OCI-LY1 (cell line): ENCODE results near the gene CNP.

ENCODE experiments used
- H2AFZ ChIP-seq: fragments of 200-600 bp; sonication (generic), shearing (Covaris generic); 2 replicates; pipeline ENCODE4 v1.6.0; 2014; ENCODE audit warnings: antibody characterized with exemption, mild to moderate bottlenecking, low read length
- H3F3A ChIP-seq: fragments of 200-600 bp; sonication (generic), shearing (Covaris generic); 2 replicates; pipeline ENCODE4 v1.6.0; 2014; ENCODE audit warnings: mild to moderate bottlenecking, antibody characterized with exemption, low read length, moderate library complexity; ENCODE audit not compliant: insufficient read depth
- H3K27ac ChIP-seq: fragments of 200-600 bp; sonication (generic); 2 replicates; pipeline ENCODE4 v1.5.1; 2014; ENCODE audit warnings: low read length, mixed run types, mild to moderate bottlenecking, low read depth; ENCODE audit not compliant: poor library complexity, severe bottlenecking
- H3K27me3 ChIP-seq: fragments of 200-600 bp; sonication (generic); 2 replicates; pipeline ENCODE4 v1.6.0; 2014; ENCODE audit warnings: antibody characterized with exemption, mild to moderate bottlenecking, low read length, moderate library complexity; ENCODE audit not compliant: insufficient read depth
- H3K36me3 ChIP-seq: fragments of 200-600 bp; sonication (generic); 2 replicates; pipeline ENCODE4 v1.6.1; 2014; ENCODE audit warnings: mild to moderate bottlenecking, antibody characterized with exemption, low read length, moderate library complexity, mixed read lengths; ENCODE audit not compliant: insufficient read depth
- H3K4me1 ChIP-seq: fragments of 200-600 bp; sonication (generic); 2 replicates; pipeline ENCODE4 v1.5.1; 2014; ENCODE audit warnings: mild to moderate bottlenecking, low read length, moderate library complexity; ENCODE audit not compliant: insufficient read depth, severe bottlenecking
- H3K4me2 ChIP-seq: fragments of 200-600 bp; sonication (generic), shearing (Covaris generic); 2 replicates; pipeline ENCODE4 v1.6.1; 2014; ENCODE audit warnings: low read length
- H3K4me3 ChIP-seq: fragments of 200-600 bp; sonication (generic); 2 replicates; pipeline ENCODE4 v1.5.1; 2014; ENCODE audit warnings: low read length, low read depth, mild to moderate bottlenecking, mixed read lengths; ENCODE audit not compliant: poor library complexity, severe bottlenecking
- H3K79me2 ChIP-seq: fragments of 200-600 bp; shearing (Covaris generic); 2 replicates; pipeline ENCODE4 v1.6.1; 2016; ENCODE audit warnings: mixed run types, low read length, mixed read lengths; ENCODE audit not compliant: insufficient read depth
- H3K9ac ChIP-seq: fragments of 200-600 bp; sonication (generic), shearing (Covaris generic); 2 replicates; pipeline ENCODE4 v1.6.1; 2014; ENCODE audit warnings: mild to moderate bottlenecking, low read length, mixed read lengths
- H3K9me2 ChIP-seq: fragments of 200-600 bp; sonication (generic), shearing (Covaris generic); 2 replicates; pipeline ENCODE4 v1.6.1; 2014; ENCODE audit warnings: low read depth, mild to moderate bottlenecking, low read length, mixed read lengths
- H3K9me3 ChIP-seq: fragments of 200-600 bp; shearing (Covaris generic); 2 replicates; pipeline ENCODE4 v1.6.1; 2014; ENCODE audit warnings: low read length, mixed read lengths
- H4K20me1 ChIP-seq: fragments of 200-600 bp; sonication (generic), shearing (Covaris generic); 2 replicates; pipeline ENCODE4 v1.6.0; 2016; ENCODE audit warnings: mild to moderate bottlenecking, low read length; ENCODE audit not compliant: insufficient read depth
- CTCF ChIP-seq: fragments of 200-600 bp; sonication (generic), shearing (Covaris generic); IDR thresholded peaks from 2 replicates; pipeline ENCODE4 v1.5.1; 2017; ENCODE audit warnings: mild to moderate bottlenecking, antibody characterized with exemption, low read length, moderate library complexity, mixed read lengths
- EZH2 ChIP-seq: fragments of 200-600 bp; sonication (generic), shearing (Covaris generic); IDR thresholded peaks from 2 replicates; pipeline ENCODE4 v1.8.0; 2017; ENCODE audit warnings: borderline replicate concordance, mixed run types, mild to moderate bottlenecking, antibody characterized with exemption, low read length, moderate library complexity, mixed read lengths

CNP gene

GRCh38 chr17:41920580-41920955 is 46.0 kb upstream of the CNP start:
- H4K20me1 ChIP-seq = no peaks in the 10 kb centered on the region
- H3K4me2 ChIP-seq = no peak overlapping the region
- H3K36me3 ChIP-seq = peaks cover 5% of the 10 kb centered on the region; the same call in 1 of the 2 replicates
- H3K9me2 ChIP-seq = no peaks in the 10 kb centered on the region
- H3K27ac ChIP-seq = no peak overlapping the region
- H3K4me3 ChIP-seq = no peak overlapping the region
- no peak overlapping the region for H2AFZ ChIP-seq
- no peaks in the 10 kb centered on the region for H3K9me3 ChIP-seq
- peaks cover 30% of the 10 kb centered on the region for H3K79me2 ChIP-seq
- H3F3A ChIP-seq = no peaks in the 10 kb centered on the region; the same call in 1 of the 2 replicates
- H3K9ac ChIP-seq = no peak overlapping the region
- H3K27me3 ChIP-seq = no peaks in the 10 kb centered on the region
- H3K4me1 ChIP-seq = peaks cover 45% of the 10 kb centered on the region
- no peak for TF ChIP-seq EZH2
- TF ChIP-seq CTCF = no peak

GRCh38 chr17:41925991-41926590 is 40.5 kb upstream of the CNP start:
- TF ChIP-seq EZH2 = no peak
- no peak for TF ChIP-seq CTCF
- Histone ChIP-seq H3K4me3 (no peak overlapping the region), H3K79me2 (0 out of 2 replicates have a peak, but pooled peaks cover 3% of the 10 kb centered on the region), H3K36me3 (no peaks in the 10 kb centered on the region), H3K9me2 (no peaks in the 10 kb centered on the region), H3K4me1 (peaks cover 34% of the 10 kb centered on the region), H3K27me3 (no peaks in the 10 kb centered on the region), H2AFZ (no peak overlapping the region), H3K9me3 (no peaks in the 10 kb centered on the region), H4K20me1 (no peaks in the 10 kb centered on the region), H3K27ac (peak overlapping the region; percentile 19), H3F3A (no peaks in the 10 kb centered on the region; the same call in 1 of the 2 replicates), H3K9ac (no peak overlapping the region), H3K4me2 (no peak overlapping the region)

GRCh38 chr17:41928693-41929251 is 37.8 kb upstream of the CNP start:
- Histone ChIP-seq H3K9ac (peak overlapping the region; percentile 71; the same call in 1 of the 2 replicates), H2AFZ (no peak overlapping the region), H3K9me3 (no peaks in the 10 kb centered on the region), H3K4me3 (peak overlapping the region; percentile 66), H3K27ac (peak overlapping the region; percentile 22), H4K20me1 (no peaks in the 10 kb centered on the region), H3K4me1 (peaks cover 21% of the 10 kb centered on the region), H3F3A (no peaks in the 10 kb centered on the region), H3K27me3 (no peaks in the 10 kb centered on the region), H3K9me2 (no peaks in the 10 kb centered on the region), H3K4me2 (peak overlapping the region; percentile 78), H3K79me2 (0 out of 2 replicates have a peak, but pooled peaks cover 3% of the 10 kb centered on the region), H3K36me3 (no peaks in the 10 kb centered on the region)
- TF ChIP-seq CTCF = no peak
